ENCODE results near the gene RFX1. TPM values are rescaled to one million over a fixed set of nuclear protein-coding genes. Genes with fewer than 3 reads are reported as not detected.

The RFX1 gene
- total and polyA plus RNA-seq, 2 donors (not counting 1 experiment from before 2014, with no cell fraction given) = 9.2 to 33.3 TPM

DNA sequence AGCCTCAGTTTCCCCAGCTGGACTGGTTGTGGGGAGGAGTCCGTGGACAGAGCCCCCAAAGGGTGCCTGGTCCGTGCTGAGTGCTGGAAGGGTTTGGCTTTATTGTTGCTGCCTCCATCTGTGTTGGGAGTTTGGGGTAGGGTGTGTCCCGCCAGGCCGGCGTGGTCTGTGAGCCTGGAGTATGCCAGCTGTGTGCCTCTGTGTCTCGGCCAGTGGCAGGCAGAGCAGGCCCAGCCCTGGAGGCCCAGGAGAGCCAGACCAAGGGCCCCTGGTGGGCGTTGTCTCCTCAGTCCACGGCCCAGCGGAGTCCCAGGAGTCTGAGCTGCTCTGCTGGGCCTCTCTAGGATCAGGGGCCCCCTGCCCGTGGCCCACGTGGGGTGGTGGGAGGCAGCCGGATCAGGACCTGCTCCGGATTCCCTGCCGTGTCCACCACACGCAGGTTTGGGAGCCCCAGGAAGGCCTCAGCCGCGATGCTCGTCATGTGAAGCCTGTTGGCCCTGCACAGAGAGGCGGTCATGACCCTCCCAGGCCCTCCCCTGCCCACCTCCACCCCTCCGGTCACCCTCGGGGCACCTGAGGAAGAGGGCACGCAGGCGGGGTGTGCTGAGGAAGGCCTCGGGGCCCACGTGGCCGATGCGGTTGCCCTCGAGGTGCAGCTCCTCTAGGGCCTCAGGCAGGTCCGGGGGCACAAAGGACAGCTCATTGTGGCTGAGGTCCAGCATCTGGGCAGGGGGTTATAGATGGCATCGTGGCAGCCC, 74.5 kb downstream of the RFX1 start:
- ChIA-PET CTCF (interaction anchor here (0.6 kb wide), 1 partner anchor 338 kb away, joined by 3 read pairs; no protein-coding TSS in a partner anchor), POLR2A (no interaction called here)
- DNase-seq (no peak), ATAC-seq (ENCODE audit: low read depth) (no peak)
- H3K36me3 ChIP-seq (replicated peaks in 1 of 2; ENCODE audit: control extremely low read depth in 1 of 2, control insufficient read depth in 1 of 2, extremely low read depth in 1 of 2, insufficient read depth in 2 of 2, low read length in 1 of 2) = peaks cover 2 to 7% of the 10 kb centered on the region in 2 experiments
- H3K27me3 ChIP-seq (replicated peaks in 1 of 4; ENCODE audit: control extremely low read depth in 1 of 4, control insufficient read depth in 3 of 4, insufficient read depth in 4 of 4, low read length in 3 of 4) = peaks cover 0 to 5% (median 0%) of the 10 kb centered on the region in 4 experiments
- no peaks in the 10 kb centered on the region for H3K9me3 ChIP-seq (ENCODE audit: control extremely low read depth in 1 of 3, control insufficient read depth in 2 of 3, insufficient read depth in 1 of 3, low read length in 2 of 3)
- H3K9ac ChIP-seq (ENCODE audit: low read length) = no peak overlapping the region
- TF ChIP-seq EZH2 (IDR thresholded peaks at IDR 0.05; ENCODE audit: borderline replicate concordance, insufficient read depth, low read depth, low read length, poor library complexity, severe bottlenecking) (no peak), CTCF (IDR thresholded peaks at IDR 0.05) (no peak)
- H3K4me2 ChIP-seq (replicated peaks; ENCODE audit: low read depth, low read length, poor library complexity, severe bottlenecking) = no peak overlapping the region
- peaks cover 10% of the 10 kb centered on the region for H3K4me1 Mint-ChIP-seq
- no peaks in the 10 kb centered on the region for H3K4me1 ChIP-seq (ENCODE audit: control insufficient read depth in 2 of 2, insufficient read depth in 2 of 2, low read length in 2 of 2)
- no peak overlapping the region for H3K27ac ChIP-seq (ENCODE audit: low read length in 2 of 2)
- no peaks in the 10 kb centered on the region for H4K20me1 ChIP-seq (ENCODE audit: control insufficient read depth, insufficient read depth, low read length, poor library complexity, severe bottlenecking)
- peaks cover 8% of the 10 kb centered on the region for H3K27me3 Mint-ChIP-seq
- H3K27ac Mint-ChIP-seq = no peak overlapping the region
- no peaks in the 10 kb centered on the region for H3K9me3 Mint-ChIP-seq (ENCODE audit: insufficient read depth)
- no peak overlapping the region for H3K4me3 ChIP-seq (ENCODE audit: control extremely low read depth in 1 of 5, extremely low read depth in 1 of 5, insufficient read depth in 1 of 5, low read depth in 2 of 5, low read length in 4 of 5)
- H3K79me2 ChIP-seq (ENCODE audit: control insufficient read depth, insufficient read depth, low read length) = no peaks in the 10 kb centered on the region
- no peak overlapping the region for H2AFZ ChIP-seq (ENCODE audit: insufficient read depth, low read depth, low read length, poor library complexity, severe bottlenecking)
- intact Hi-C loops (cut with micrococcal nuclease) = no loop called here
- no peak overlapping the region for H3K4me3 Mint-ChIP-seq
- WGBS (ENCODE audit: insufficient coverage) = 95% methylated on average over 28 of the region's 30 CpGs

DNA sequence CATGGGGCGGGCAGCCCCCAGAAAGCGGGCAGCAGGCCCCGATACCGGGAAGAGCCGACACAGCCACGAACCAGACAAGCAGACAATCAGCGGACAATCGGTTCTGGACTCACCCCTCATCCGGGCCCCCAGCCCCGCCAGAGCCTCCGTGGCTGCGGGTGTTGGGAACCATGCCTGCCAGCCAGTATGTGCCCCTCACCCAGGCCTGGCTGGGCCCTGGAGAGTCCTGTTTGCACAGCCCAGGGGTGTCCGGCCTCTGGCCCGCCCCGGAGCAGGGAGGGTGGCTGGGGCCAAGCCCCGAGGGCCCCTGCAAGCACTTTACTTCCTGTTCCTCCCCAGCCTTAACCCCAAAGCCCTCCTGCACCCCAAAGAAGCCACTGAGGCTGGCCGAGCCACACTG, 75.7 kb downstream of the RFX1 start:
- CTCF ChIA-PET = no interaction called here
- H3K27ac ChIP-seq (ENCODE audit: low read length in 2 of 2) = no peak overlapping the region
- no peaks in the 10 kb centered on the region for H3K79me2 ChIP-seq (ENCODE audit: control insufficient read depth, insufficient read depth, low read length)
- TF ChIP-seq CTCF (IDR thresholded peaks at IDR 0.05) (no peak), EZH2 (IDR thresholded peaks at IDR 0.05; ENCODE audit: borderline replicate concordance, insufficient read depth, low read depth, low read length, poor library complexity, severe bottlenecking) (no peak)
- 85% methylated on average over 15 of the region's 17 CpGs for WGBS (ENCODE audit: insufficient coverage)
- no peak overlapping the region for H3K27ac Mint-ChIP-seq
- no peak overlapping the region for H2AFZ ChIP-seq (ENCODE audit: insufficient read depth, low read depth, low read length, poor library complexity, severe bottlenecking)
- no peaks in the 10 kb centered on the region for H3K27me3 ChIP-seq (replicated peaks in 1 of 4; ENCODE audit: control extremely low read depth in 1 of 4, control insufficient read depth in 3 of 4, insufficient read depth in 4 of 4, low read length in 3 of 4)
- DNase-seq = no peak
- no peaks in the 10 kb centered on the region for H3K9me3 Mint-ChIP-seq (ENCODE audit: insufficient read depth)
- H3K27me3 Mint-ChIP-seq = peaks cover 8% of the 10 kb centered on the region
- H3K9me3 ChIP-seq (ENCODE audit: control extremely low read depth in 1 of 3, control insufficient read depth in 2 of 3, insufficient read depth in 1 of 3, low read length in 2 of 3) = no peaks in the 10 kb centered on the region
- POLR2A ChIA-PET = no interaction called here
- no peaks in the 10 kb centered on the region for H4K20me1 ChIP-seq (ENCODE audit: control insufficient read depth, insufficient read depth, low read length, poor library complexity, severe bottlenecking)
- no peak overlapping the region for H3K4me3 ChIP-seq (ENCODE audit: control extremely low read depth in 1 of 5, extremely low read depth in 1 of 5, insufficient read depth in 1 of 5, low read depth in 2 of 5, low read length in 4 of 5)
- no peak overlapping the region for H3K9ac ChIP-seq (ENCODE audit: low read length)
- no peak overlapping the region for H3K4me3 Mint-ChIP-seq
- no peaks in the 10 kb centered on the region for H3K4me1 ChIP-seq (ENCODE audit: control insufficient read depth in 2 of 2, insufficient read depth in 2 of 2, low read length in 2 of 2)
- peaks cover 10% of the 10 kb centered on the region for H3K4me1 Mint-ChIP-seq
- H3K36me3 ChIP-seq (replicated peaks in 1 of 2; ENCODE audit: control extremely low read depth in 1 of 2, control insufficient read depth in 1 of 2, extremely low read depth in 1 of 2, insufficient read depth in 2 of 2, low read length in 1 of 2) = peaks cover 2 to 7% of the 10 kb centered on the region in 2 experiments
- intact Hi-C loops (cut with micrococcal nuclease) = no loop called here
- no peak for ATAC-seq (ENCODE audit: low read depth)
- H3K4me2 ChIP-seq (replicated peaks; ENCODE audit: low read depth, low read length, poor library complexity, severe bottlenecking) = no peak overlapping the region

Data from B cell (primary cell).